ENCODE data around the gene PPP4R3B.

DNA sequence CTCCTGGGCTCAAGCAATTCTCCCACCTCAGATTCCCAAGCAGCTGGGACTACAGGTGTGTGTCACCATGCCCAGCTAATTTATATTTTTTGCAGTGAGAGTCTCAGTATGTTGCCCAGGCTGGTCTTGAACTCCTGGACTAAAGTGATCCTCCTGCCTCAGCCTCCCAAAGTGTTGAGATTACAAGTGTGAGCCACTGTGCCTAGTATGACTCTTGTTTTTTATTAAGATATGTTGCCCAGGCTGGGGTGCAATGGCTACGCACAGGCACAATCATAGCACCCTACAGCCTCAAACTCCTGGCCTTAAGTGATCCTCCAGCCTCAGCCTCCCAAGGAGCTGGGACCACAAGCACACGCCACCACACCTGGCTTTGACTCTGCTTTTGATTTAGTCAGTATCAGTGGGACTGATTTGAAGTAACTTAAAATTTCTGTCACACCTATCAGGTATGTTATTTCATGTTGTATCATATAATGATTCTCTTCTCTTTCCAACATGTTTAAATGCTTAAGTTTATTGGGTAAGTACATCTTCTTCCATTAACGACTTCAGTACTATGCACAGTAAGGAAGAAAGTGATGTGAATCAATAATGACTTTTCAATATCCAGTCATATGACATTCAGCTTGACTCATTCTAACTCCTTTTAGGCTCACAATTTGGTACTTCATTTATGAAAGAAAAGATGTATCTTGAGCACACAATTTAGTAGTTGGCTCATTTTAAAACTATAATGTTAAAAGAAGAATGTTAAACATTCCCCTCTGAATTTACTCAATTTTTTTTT, 6.3 kb downstream of the PPP4R3B start:
- TF ChIP-seq EP300 (IDR thresholded peaks at IDR 0.05; ENCODE audit: low read depth in 2 of 2, low read length in 2 of 2) = no peak
- no peak for TF ChIP-seq EP300 (CRISPR knock-in tag; IDR thresholded peaks at IDR 0.05; ENCODE audit: borderline replicate concordance)
- TF ChIP-seq CTCF (CRISPR knock-in tag; IDR thresholded peaks at IDR 0.05) = no peak
- TF ChIP-seq RXRA (CRISPR knock-in tag; IDR thresholded peaks at IDR 0.05) = no peak
- TF ChIP-seq HDAC1 (CRISPR knock-in tag; IDR thresholded peaks at IDR 0.05) = no peak
- TF ChIP-seq BRD4 (CRISPR knock-in tag; IDR thresholded peaks at IDR 0.05) = no peak
- TF ChIP-seq EZH2 (conservative IDR thresholded peaks at IDR 0.05; ENCODE audit: low read depth, low read length) = no peak
- no peak for TF ChIP-seq PPARG (CRISPR knock-in tag; conservative IDR thresholded peaks at IDR 0.05)
- TF ChIP-seq, protein P1, sequence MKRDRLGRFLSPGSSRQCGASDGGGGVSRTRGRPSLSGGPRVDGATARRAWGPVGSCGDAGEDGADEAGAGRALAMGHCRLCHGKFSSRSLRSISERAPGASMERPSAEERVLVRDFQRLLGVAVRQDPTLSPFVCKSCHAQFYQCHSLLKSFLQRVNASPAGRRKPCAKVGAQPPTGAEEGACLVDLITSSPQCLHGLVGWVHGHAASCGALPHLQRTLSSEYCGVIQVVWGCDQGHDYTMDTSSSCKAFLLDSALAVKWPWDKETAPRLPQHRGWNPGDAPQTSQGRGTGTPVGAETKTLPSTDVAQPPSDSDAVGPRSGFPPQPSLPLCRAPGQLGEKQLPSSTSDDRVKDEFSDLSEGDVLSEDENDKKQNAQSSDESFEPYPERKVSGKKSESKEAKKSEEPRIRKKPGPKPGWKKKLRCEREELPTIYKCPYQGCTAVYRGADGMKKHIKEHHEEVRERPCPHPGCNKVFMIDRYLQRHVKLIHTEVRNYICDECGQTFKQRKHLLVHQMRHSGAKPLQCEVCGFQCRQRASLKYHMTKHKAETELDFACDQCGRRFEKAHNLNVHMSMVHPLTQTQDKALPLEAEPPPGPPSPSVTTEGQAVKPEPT (CRISPR knock-in tag; IDR thresholded peaks at IDR 0.05; ENCODE audit: low read depth) = no peak
- no peak for TF ChIP-seq CBFB (CRISPR knock-in tag; IDR thresholded peaks at IDR 0.05)
- TF ChIP-seq, protein P2, sequence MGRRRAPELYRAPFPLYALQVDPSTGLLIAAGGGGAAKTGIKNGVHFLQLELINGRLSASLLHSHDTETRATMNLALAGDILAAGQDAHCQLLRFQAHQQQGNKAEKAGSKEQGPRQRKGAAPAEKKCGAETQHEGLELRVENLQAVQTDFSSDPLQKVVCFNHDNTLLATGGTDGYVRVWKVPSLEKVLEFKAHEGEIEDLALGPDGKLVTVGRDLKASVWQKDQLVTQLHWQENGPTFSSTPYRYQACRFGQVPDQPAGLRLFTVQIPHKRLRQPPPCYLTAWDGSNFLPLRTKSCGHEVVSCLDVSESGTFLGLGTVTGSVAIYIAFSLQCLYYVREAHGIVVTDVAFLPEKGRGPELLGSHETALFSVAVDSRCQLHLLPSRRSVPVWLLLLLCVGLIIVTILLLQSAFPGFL (CRISPR knock-in tag; IDR thresholded peaks at IDR 0.05) = no peak
